ENCODE measurements around the gene GFRA4. TPM values are rescaled to one million over a fixed set of nuclear protein-coding genes. Genes with fewer than 3 reads are reported as not detected.

GFRA4 gene
- total RNA-seq, 1 donor from 2014 or later, result not detected

GRCh38 chr20:3694864-3695263, 31.7 kb upstream of the GFRA4 start:
- no peak for DNase-seq (ENCODE audit: low spot score)

GRCh38 chr20:3693376-3693775, 30.2 kb upstream of the GFRA4 start:
- DNase-seq (ENCODE audit: low spot score), result no peak

GRCh38 chr20:3692706-3693294, 29.6 kb upstream of the GFRA4 start:
- no peak for DNase-seq (ENCODE audit: low spot score)

- DNase-seq (ENCODE audit: low spot score), result no peak
Measured at GRCh38 chr20:3691897-3692296, 28.7 kb upstream of the GFRA4 start.

- DNase-seq (ENCODE audit: low spot score), result no peak
Measured at GRCh38 chr20:3691306-3691705, 28.1 kb upstream of the GFRA4 start.

GRCh38 chr20:3690413-3690812, 27.2 kb upstream of the GFRA4 start:
- no peak for DNase-seq (ENCODE audit: low spot score)

GRCh38 chr20:3689978-3690377, 26.8 kb upstream of the GFRA4 start:
- DNase-seq (ENCODE audit: low spot score), result no peak

- DNase-seq (ENCODE audit: low spot score), result no peak
Measured at GRCh38 chr20:3687655-3688054, 24.5 kb upstream of the GFRA4 start.

- peak; percentile 86 for DNase-seq (ENCODE audit: low spot score)
Measured at GRCh38 chr20:3686867-3687321, 23.7 kb upstream of the GFRA4 start.

GRCh38 chr20:3686421-3686820, 23.2 kb upstream of the GFRA4 start:
- DNase-seq (ENCODE audit: low spot score), result no peak

GRCh38 chr20:3685341-3685740, 22.1 kb upstream of the GFRA4 start:
- no peak for DNase-seq (ENCODE audit: low spot score)

- DNase-seq (ENCODE audit: low spot score), result no peak
Measured at GRCh38 chr20:3681931-3682781, 19.0 kb upstream of the GFRA4 start, which contains the start of gene ADAM33. Gene ADAM33 (minus strand): TSS chr20:3682010. CDS start chr20:3682004, 6 bp downstream.

GRCh38 chr20:3681352-3681930, 18.2 kb upstream of the GFRA4 start:
- DNase-seq (ENCODE audit: low spot score), result no peak

- DNase-seq (ENCODE audit: low spot score), result no peak
Measured at GRCh38 chr20:3680701-3681351, 17.6 kb upstream of the GFRA4 start.

GRCh38 chr20:3679749-3680700, 16.8 kb upstream of the GFRA4 start:
- DNase-seq (ENCODE audit: low spot score), result no peak

GRCh38 chr20:3678856-3679720, 15.9 kb upstream of the GFRA4 start:
- DNase-seq (ENCODE audit: low spot score), result no peak

- DNase-seq (ENCODE audit: low spot score), result no peak
Measured at GRCh38 chr20:3678198-3678597, 15.0 kb upstream of the GFRA4 start.

GRCh38 chr20:3677733-3678132, 14.5 kb upstream of the GFRA4 start:
- no peak for DNase-seq (ENCODE audit: low spot score)

- DNase-seq (ENCODE audit: low spot score), result no peak
Measured at GRCh38 chr20:3674995-3675900, 12.0 kb upstream of the GFRA4 start.
